ENCODE measurements around the gene ATP1B3. TPM values are rescaled to one million over a fixed set of nuclear protein-coding genes. Genes with fewer than 3 reads are reported as not detected.
"Not testable (repeated sequence)": the region's sequence is repeated elsewhere in the genome, so short reads cannot be mapped to it uniquely, and the experiment has no call there.

Gene ATP1B3
- total and polyA plus RNA-seq, 4 donors = 106 to 291 (median 194) TPM

GRCh38 chr3:141844812-141845211 lies 31.6 kb upstream of the ATP1B3 start:
- no peak for DNase-seq (ENCODE audit: low read depth in 4 of 6, low spot score in 6 of 6)
- H3K27ac ChIP-seq (ENCODE audit: low read depth, low read length) = no peak overlapping the region
- H3K36me3 ChIP-seq (ENCODE audit: control insufficient read depth, insufficient read depth, low read length) = no peaks in the 10 kb centered on the region
- no peaks in the 10 kb centered on the region for H3K27me3 ChIP-seq (ENCODE audit: control insufficient read depth, insufficient read depth, low read length)
- 100% methylated on average over 1 of the region's 2 CpGs for WGBS (ENCODE audit: insufficient coverage)
- H3K9me3 ChIP-seq (ENCODE audit: control insufficient read depth, insufficient read depth, low read length) = no peaks in the 10 kb centered on the region
- H3K4me3 ChIP-seq (ENCODE audit: low read depth, low read length) = no peak overlapping the region
- H3K4me1 ChIP-seq (ENCODE audit: control insufficient read depth, insufficient read depth, low read length) = no peaks in the 10 kb centered on the region

GRCh38 chr3:141845407-141846049 lies 30.9 kb upstream of the ATP1B3 start:
- Histone ChIP-seq H3K4me3 (ENCODE audit: low read depth, low read length) (no peak overlapping the region), H3K9me3 (ENCODE audit: control insufficient read depth, insufficient read depth, low read length) (no peaks in the 10 kb centered on the region), H3K4me1 (ENCODE audit: control insufficient read depth, insufficient read depth, low read length) (no peaks in the 10 kb centered on the region), H3K36me3 (ENCODE audit: control insufficient read depth, insufficient read depth, low read length) (no peaks in the 10 kb centered on the region), H3K27me3 (ENCODE audit: control insufficient read depth, insufficient read depth, low read length) (no peaks in the 10 kb centered on the region), H3K27ac (ENCODE audit: low read depth, low read length) (no peak overlapping the region)
- WGBS (ENCODE audit: insufficient coverage) = 65% methylated on average over 3 of the region's 5 CpGs
- no peak for DNase-seq (ENCODE audit: low read depth in 4 of 6, low spot score in 6 of 6)

GRCh38 chr3:141846050-141846433 lies 30.4 kb upstream of the ATP1B3 start:
- Histone ChIP-seq H3K4me1 (ENCODE audit: control insufficient read depth, insufficient read depth, low read length) (no peaks in the 10 kb centered on the region), H3K36me3 (ENCODE audit: control insufficient read depth, insufficient read depth, low read length) (no peaks in the 10 kb centered on the region), H3K4me3 (ENCODE audit: low read depth, low read length) (no peak overlapping the region), H3K27me3 (ENCODE audit: control insufficient read depth, insufficient read depth, low read length) (no peaks in the 10 kb centered on the region), H3K9me3 (ENCODE audit: control insufficient read depth, insufficient read depth, low read length) (no peaks in the 10 kb centered on the region), H3K27ac (ENCODE audit: low read depth, low read length) (no peak overlapping the region)
- no CpG with 5 or more reads among the region's 3 CpGs for WGBS (ENCODE audit: insufficient coverage)
- DNase-seq (ENCODE audit: low read depth in 4 of 6, low spot score in 6 of 6) = no peak

GRCh38 chr3:141848159-141848748 lies 28.2 kb upstream of the ATP1B3 start:
- 96% methylated on average over 3 of the region's 5 CpGs for WGBS (ENCODE audit: insufficient coverage)

GRCh38 chr3:141849056-141849815 lies 27.2 kb upstream of the ATP1B3 start:
- WGBS (ENCODE audit: insufficient coverage) = 81% methylated on average over 10 of the region's 11 CpGs
- H3K36me3 ChIP-seq (ENCODE audit: control insufficient read depth, insufficient read depth, low read length) = no peaks in the 10 kb centered on the region
- no peak overlapping the region for H3K4me3 ChIP-seq (ENCODE audit: low read depth, low read length)
- no peaks in the 10 kb centered on the region for H3K9me3 ChIP-seq (ENCODE audit: control insufficient read depth, insufficient read depth, low read length)
- no peaks in the 10 kb centered on the region for H3K4me1 ChIP-seq (ENCODE audit: control insufficient read depth, insufficient read depth, low read length)
- H3K27ac ChIP-seq (ENCODE audit: low read depth, low read length) = no peak overlapping the region
- no peaks in the 10 kb centered on the region for H3K27me3 ChIP-seq (ENCODE audit: control insufficient read depth, insufficient read depth, low read length)
- DNase-seq (ENCODE audit: low read depth in 4 of 6, low spot score in 6 of 6) = no peak

More at GRCh38 chr3:141848159-141848748, 28.2 kb upstream of the ATP1B3 start:
- DNase-seq (ENCODE audit: low read depth in 4 of 6, low spot score in 6 of 6); H3K27me3 ChIP-seq (ENCODE audit: control insufficient read depth, insufficient read depth, low read length); H3K4me3 ChIP-seq (ENCODE audit: low read depth, low read length); H3K27ac ChIP-seq (ENCODE audit: low read depth, low read length); H3K9me3 ChIP-seq (ENCODE audit: control insufficient read depth, insufficient read depth, low read length); H3K36me3 ChIP-seq (ENCODE audit: control insufficient read depth, insufficient read depth, low read length); H3K4me1 ChIP-seq (ENCODE audit: control insufficient read depth, insufficient read depth, low read length): not testable (repeated sequence)

GRCh38 chr3:141851411-141851810 lies 25.0 kb upstream of the ATP1B3 start:
- no peak for DNase-seq (ENCODE audit: low read depth in 4 of 6, low spot score in 6 of 6)
- H3K4me1 ChIP-seq (ENCODE audit: control insufficient read depth, insufficient read depth, low read length) = no peaks in the 10 kb centered on the region
- no peak overlapping the region for H3K4me3 ChIP-seq (ENCODE audit: low read depth, low read length)
- no peaks in the 10 kb centered on the region for H3K27me3 ChIP-seq (ENCODE audit: control insufficient read depth, insufficient read depth, low read length)
- 86% methylated on average over 4 of the region's 5 CpGs for WGBS (ENCODE audit: insufficient coverage)
- no peak overlapping the region for H3K27ac ChIP-seq (ENCODE audit: low read depth, low read length)
- no peaks in the 10 kb centered on the region for H3K36me3 ChIP-seq (ENCODE audit: control insufficient read depth, insufficient read depth, low read length)
- H3K9me3 ChIP-seq (ENCODE audit: control insufficient read depth, insufficient read depth, low read length) = no peaks in the 10 kb centered on the region

GRCh38 chr3:141853081-141853601 lies 23.3 kb upstream of the ATP1B3 start:
- H3K4me1 ChIP-seq (ENCODE audit: control insufficient read depth, insufficient read depth, low read length) = no peaks in the 10 kb centered on the region
- WGBS (ENCODE audit: insufficient coverage) = 72% methylated on average over 4 of the region's 4 CpGs
- H3K9me3 ChIP-seq (ENCODE audit: control insufficient read depth, insufficient read depth, low read length) = no peaks in the 10 kb centered on the region
- no peaks in the 10 kb centered on the region for H3K27me3 ChIP-seq (ENCODE audit: control insufficient read depth, insufficient read depth, low read length)
- H3K4me3 ChIP-seq (ENCODE audit: low read depth, low read length) = no peak overlapping the region
- H3K27ac ChIP-seq (ENCODE audit: low read depth, low read length) = no peak overlapping the region
- DNase-seq (ENCODE audit: low read depth in 4 of 6, low spot score in 6 of 6) = no peak
- H3K36me3 ChIP-seq (ENCODE audit: control insufficient read depth, insufficient read depth, low read length) = no peaks in the 10 kb centered on the region

GRCh38 chr3:141853629-141854168 lies 22.7 kb upstream of the ATP1B3 start:
- H3K4me3 ChIP-seq (ENCODE audit: low read depth, low read length) = no peak overlapping the region
- H3K4me1 ChIP-seq (ENCODE audit: control insufficient read depth, insufficient read depth, low read length) = no peaks in the 10 kb centered on the region
- no peaks in the 10 kb centered on the region for H3K27me3 ChIP-seq (ENCODE audit: control insufficient read depth, insufficient read depth, low read length)
- H3K9me3 ChIP-seq (ENCODE audit: control insufficient read depth, insufficient read depth, low read length) = no peaks in the 10 kb centered on the region
- H3K36me3 ChIP-seq (ENCODE audit: control insufficient read depth, insufficient read depth, low read length) = no peaks in the 10 kb centered on the region
- 97% methylated on average over 6 of the region's 10 CpGs for WGBS (ENCODE audit: insufficient coverage)
- no peak overlapping the region for H3K27ac ChIP-seq (ENCODE audit: low read depth, low read length)
- no peak for DNase-seq (ENCODE audit: low read depth in 4 of 6, low spot score in 6 of 6)

- no peaks in the 10 kb centered on the region for H3K4me1 ChIP-seq (ENCODE audit: control insufficient read depth, insufficient read depth, low read length)
- H3K27ac ChIP-seq (ENCODE audit: low read depth, low read length) = no peak overlapping the region
- no peak for DNase-seq (ENCODE audit: low read depth in 4 of 6, low spot score in 6 of 6)
- H3K27me3 ChIP-seq (ENCODE audit: control insufficient read depth, insufficient read depth, low read length) = no peaks in the 10 kb centered on the region
- H3K4me3 ChIP-seq (ENCODE audit: low read depth, low read length) = no peak overlapping the region
- no CpG with 5 or more reads among the region's 1 CpG for WGBS (ENCODE audit: insufficient coverage)
- H3K9me3 ChIP-seq (ENCODE audit: control insufficient read depth, insufficient read depth, low read length) = no peaks in the 10 kb centered on the region
- no peaks in the 10 kb centered on the region for H3K36me3 ChIP-seq (ENCODE audit: control insufficient read depth, insufficient read depth, low read length)
Observed at GRCh38 chr3:141854599-141854998, 21.8 kb upstream of the ATP1B3 start.

All from spinal cord (tissue), 10 donors.